ENCODE data around the gene TPI1. TPM values are rescaled to one million over a fixed set of nuclear protein-coding genes. Genes with fewer than 3 reads are reported as not detected.

TPI1 gene
- total RNA-seq, 1 experiment from 2014 or later, result 1,177 TPM

GRCh38 chr12:6866163-6866919 is 990 bp upstream of the TPI1 start:
- H4K8ac ChIP-seq (replicated peaks; ENCODE audit: insufficient read length, low read depth, low read length), result no peak overlapping the region
- no peak overlapping the region for H3K4ac ChIP-seq (ENCODE audit: low read depth, low read length)
- no peaks in the 10 kb centered on the region; the same call in 1 of the 2 replicates for H3K4me1 ChIP-seq (ENCODE audit: insufficient read depth, low read length)
- H2BK5ac ChIP-seq (ENCODE audit: insufficient read length, low read length), result no peak overlapping the region
- no peaks in the 10 kb centered on the region for H3K9me3 ChIP-seq (ENCODE audit: control insufficient read depth, low read depth, low read length)
- no peak overlapping the region for H3K14ac ChIP-seq (ENCODE audit: insufficient read depth, low read length)
- H3K18ac ChIP-seq (ENCODE audit: insufficient read length, low read depth, low read length), result no peak overlapping the region
- Mint-ChIP-seq H3K4me1 (peaks cover 41 to 47% of the 10 kb centered on the region in 2 experiments), H3K36me3 (ENCODE audit: insufficient read depth in 1 of 3, low read depth in 3 of 3) (peaks cover 51 to 79% (median 73%) of the 10 kb centered on the region in 3 experiments), H3K27me3 (ENCODE audit: low read depth) (no peaks in the 10 kb centered on the region), H3K9me3 (no peaks in the 10 kb centered on the region; a peak in 1 of 5 replicates), H3K4me3 (peak overlapping the region; percentile 93 to 95), H3K27ac (peak overlapping the region in 2 of 3 experiments; percentile 32 to 52; a peak in 4 of 7 replicates)
- no peak overlapping the region for H2BK20ac ChIP-seq (ENCODE audit: low read depth, low read length, poor library complexity, severe bottlenecking)
- no peak overlapping the region for H4K5ac ChIP-seq (ENCODE audit: insufficient read length, low read depth, low read length)
- no CpG with 5 or more reads among the region's 19 CpGs for WGBS (ENCODE audit: extremely low coverage, insufficient read length, low lambda C conversion rate)
- H2AFZ ChIP-seq (ENCODE audit: low read length), result no peak overlapping the region
- no peak overlapping the region for H3K27ac ChIP-seq (ENCODE audit: insufficient read length, low read depth, low read length)
- H3K23me2 ChIP-seq (ENCODE audit: insufficient read length, low read depth, low read length, poor library complexity, severe bottlenecking), result peaks cover 9% of the 10 kb centered on the region
- H3K56ac ChIP-seq (ENCODE audit: insufficient read length, low read depth, low read length), result no peak overlapping the region
- peak; percentile 72 for DNase-seq
- no peaks in the 10 kb centered on the region for H4K20me1 ChIP-seq (ENCODE audit: control insufficient read depth, insufficient read depth, insufficient read length)
- no peak overlapping the region for H3K23ac ChIP-seq (ENCODE audit: insufficient read length, low read depth, low read length)
- H3K79me1 ChIP-seq (ENCODE audit: insufficient read depth, low read depth, low read length, poor library complexity, severe bottlenecking), result no peaks in the 10 kb centered on the region
- H3K4me2 ChIP-seq (ENCODE audit: insufficient read depth, insufficient read length, low read length), result peak overlapping the region; percentile 94
- peaks cover 5% of the 10 kb centered on the region; the same call in 1 of the 2 replicates for H3K79me2 ChIP-seq (ENCODE audit: insufficient read depth, low read length)
- H3K27me3 ChIP-seq (ENCODE audit: insufficient read depth, low read length), result no peaks in the 10 kb centered on the region
- no peak overlapping the region for H2BK15ac ChIP-seq (ENCODE audit: low read depth, low read length)
- no peak overlapping the region for H3T11ph ChIP-seq (ENCODE audit: low read length)
- no peak overlapping the region for H4K91ac ChIP-seq (ENCODE audit: insufficient read length, low read depth, low read length)
- H2BK120ac ChIP-seq (ENCODE audit: low read depth, low read length, poor library complexity, severe bottlenecking), result no peak overlapping the region
- TF ChIP-seq, protein P1, sequence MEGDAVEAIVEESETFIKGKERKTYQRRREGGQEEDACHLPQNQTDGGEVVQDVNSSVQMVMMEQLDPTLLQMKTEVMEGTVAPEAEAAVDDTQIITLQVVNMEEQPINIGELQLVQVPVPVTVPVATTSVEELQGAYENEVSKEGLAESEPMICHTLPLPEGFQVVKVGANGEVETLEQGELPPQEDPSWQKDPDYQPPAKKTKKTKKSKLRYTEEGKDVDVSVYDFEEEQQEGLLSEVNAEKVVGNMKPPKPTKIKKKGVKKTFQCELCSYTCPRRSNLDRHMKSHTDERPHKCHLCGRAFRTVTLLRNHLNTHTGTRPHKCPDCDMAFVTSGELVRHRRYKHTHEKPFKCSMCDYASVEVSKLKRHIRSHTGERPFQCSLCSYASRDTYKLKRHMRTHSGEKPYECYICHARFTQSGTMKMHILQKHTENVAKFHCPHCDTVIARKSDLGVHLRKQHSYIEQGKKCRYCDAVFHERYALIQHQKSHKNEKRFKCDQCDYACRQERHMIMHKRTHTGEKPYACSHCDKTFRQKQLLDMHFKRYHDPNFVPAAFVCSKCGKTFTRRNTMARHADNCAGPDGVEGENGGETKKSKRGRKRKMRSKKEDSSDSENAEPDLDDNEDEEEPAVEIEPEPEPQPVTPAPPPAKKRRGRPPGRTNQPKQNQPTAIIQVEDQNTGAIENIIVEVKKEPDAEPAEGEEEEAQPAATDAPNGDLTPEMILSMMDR (conservative IDR thresholded peaks at IDR 0.05), result no peak
- H2AK5ac ChIP-seq (ENCODE audit: insufficient read length, low read length), result no peak overlapping the region
- no peak overlapping the region for H3K9ac ChIP-seq (ENCODE audit: extremely low read depth, insufficient read length, low read length)
- H2BK12ac ChIP-seq (ENCODE audit: insufficient read length, low read depth, low read length), result no peak overlapping the region
